ENCODE data around the gene USP17L28.
"Not testable (repeated sequence)": the region's sequence is repeated elsewhere in the genome, so short reads cannot be mapped to it uniquely, and the experiment has no call there.

The USP17L28 gene

GRCh38 chr4:9348593-9348992 is at the start of gene USP17L28:
Gene USP17L28, plus strand, starts transcription at chr4:9348893. Its CDS starts 0 bp downstream, at chr4:9348893.
- not testable (repeated sequence) for H3K27ac ChIP-seq, H3K4me3 ChIP-seq

- not testable (repeated sequence) for H3K4me3 ChIP-seq, H3K27ac ChIP-seq
These were observed 24.5 kb upstream of the USP17L28 start for GRCh38 chr4:9324191-9324590.

DNA sequence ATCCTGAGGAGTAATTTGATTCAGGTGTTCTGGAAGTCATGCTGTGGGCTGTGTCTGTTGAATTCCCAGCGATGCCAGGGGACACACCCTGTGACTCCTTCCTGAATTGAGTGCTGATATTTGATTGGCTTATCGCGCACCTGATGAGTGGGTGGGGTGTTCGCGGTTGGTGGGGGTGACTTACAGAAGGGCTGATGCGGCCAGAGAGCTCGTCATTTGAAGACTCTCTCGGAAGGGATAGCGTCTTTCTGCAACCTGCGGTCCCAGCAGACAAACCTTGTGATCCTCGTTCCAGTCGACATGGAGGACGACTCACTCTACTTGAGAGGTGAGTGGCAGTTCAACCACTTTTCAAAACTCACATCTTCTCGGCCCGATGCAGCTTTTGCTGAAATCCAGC is 23.8 kb upstream of the USP17L28 start, which contains the start of gene USP17L24:
Gene USP17L24, plus strand, starts transcription at position 301 of the 400 bp plus-strand sequence. Its CDS starts 0 bp downstream, at position 301.
- H3K4me3 ChIP-seq, H3K27ac ChIP-seq: not testable (repeated sequence)

DNA sequence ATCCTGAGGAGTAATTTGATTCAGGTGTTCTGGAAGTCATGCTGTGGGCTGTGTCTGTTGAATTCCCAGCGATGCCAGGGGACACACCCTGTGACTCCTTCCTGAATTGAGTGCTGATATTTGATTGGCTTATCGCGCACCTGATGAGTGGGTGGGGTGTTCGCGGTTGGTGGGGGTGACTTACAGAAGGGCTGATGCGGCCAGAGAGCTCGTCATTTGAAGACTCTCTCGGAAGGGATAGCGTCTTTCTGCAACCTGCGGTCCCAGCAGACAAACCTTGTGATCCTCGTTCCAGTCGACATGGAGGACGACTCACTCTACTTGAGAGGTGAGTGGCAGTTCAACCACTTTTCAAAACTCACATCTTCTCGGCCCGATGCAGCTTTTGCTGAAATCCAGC is 19.1 kb upstream of the USP17L28 start, which contains the start of gene USP17L25:
Gene USP17L25, plus strand, starts transcription at position 301 of the 400 bp plus-strand sequence. Its CDS starts 0 bp downstream, at position 301.
- not testable (repeated sequence) for H3K4me3 ChIP-seq, H3K27ac ChIP-seq

GRCh38 chr4:9334358-9334757 is 14.3 kb upstream of the USP17L28 start, which contains the start of gene USP17L26:
Gene USP17L26, plus strand, starts transcription at chr4:9334658. Its CDS starts 0 bp downstream, at chr4:9334658.
- H3K4me3 ChIP-seq, H3K27ac ChIP-seq: not testable (repeated sequence)

DNA sequence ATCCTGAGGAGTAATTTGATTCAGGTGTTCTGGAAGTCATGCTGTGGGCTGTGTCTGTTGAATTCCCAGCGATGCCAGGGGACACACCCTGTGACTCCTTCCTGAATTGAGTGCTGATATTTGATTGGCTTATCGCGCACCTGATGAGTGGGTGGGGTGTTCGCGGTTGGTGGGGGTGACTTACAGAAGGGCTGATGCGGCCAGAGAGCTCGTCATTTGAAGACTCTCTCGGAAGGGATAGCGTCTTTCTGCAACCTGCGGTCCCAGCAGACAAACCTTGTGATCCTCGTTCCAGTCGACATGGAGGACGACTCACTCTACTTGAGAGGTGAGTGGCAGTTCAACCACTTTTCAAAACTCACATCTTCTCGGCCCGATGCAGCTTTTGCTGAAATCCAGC is 9.6 kb upstream of the USP17L28 start, which contains the start of gene USP17L5:
Gene USP17L5, plus strand, starts transcription at position 301 of the 400 bp plus-strand sequence. Its CDS starts 0 bp downstream, at position 301.
- not testable (repeated sequence) for H3K27ac ChIP-seq

DNA sequence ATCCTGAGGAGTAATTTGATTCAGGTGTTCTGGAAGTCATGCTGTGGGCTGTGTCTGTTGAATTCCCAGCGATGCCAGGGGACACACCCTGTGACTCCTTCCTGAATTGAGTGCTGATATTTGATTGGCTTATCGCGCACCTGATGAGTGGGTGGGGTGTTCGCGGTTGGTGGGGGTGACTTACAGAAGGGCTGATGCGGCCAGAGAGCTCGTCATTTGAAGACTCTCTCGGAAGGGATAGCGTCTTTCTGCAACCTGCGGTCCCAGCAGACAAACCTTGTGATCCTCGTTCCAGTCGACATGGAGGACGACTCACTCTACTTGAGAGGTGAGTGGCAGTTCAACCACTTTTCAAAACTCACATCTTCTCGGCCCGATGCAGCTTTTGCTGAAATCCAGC is 4.8 kb upstream of the USP17L28 start, which contains the start of gene USP17L27:
Gene USP17L27, plus strand, starts transcription at position 301 of the 400 bp plus-strand sequence. Its CDS starts 0 bp downstream, at position 301.
- not testable (repeated sequence) for H3K4me3 ChIP-seq, H3K27ac ChIP-seq

More for the DNA sequence above, 9.6 kb upstream of the USP17L28 start, which contains the start of gene USP17L5:
- H3K4me3 ChIP-seq = not testable (repeated sequence)

GRCh38 chr4:9350866-9351265 is 2.2 kb downstream of the USP17L28 start:
- H3K4me3 ChIP-seq, H3K27ac ChIP-seq: not testable (repeated sequence)

- H3K4me3 ChIP-seq, H3K27ac ChIP-seq: not testable (repeated sequence)
These were observed 4.6 kb downstream of the USP17L28 start, which contains the start of gene USP17L29 for GRCh38 chr4:9353338-9353737. Gene USP17L29, plus strand, starts transcription at chr4:9353638. Its CDS starts 0 bp downstream, at chr4:9353638.

DNA sequence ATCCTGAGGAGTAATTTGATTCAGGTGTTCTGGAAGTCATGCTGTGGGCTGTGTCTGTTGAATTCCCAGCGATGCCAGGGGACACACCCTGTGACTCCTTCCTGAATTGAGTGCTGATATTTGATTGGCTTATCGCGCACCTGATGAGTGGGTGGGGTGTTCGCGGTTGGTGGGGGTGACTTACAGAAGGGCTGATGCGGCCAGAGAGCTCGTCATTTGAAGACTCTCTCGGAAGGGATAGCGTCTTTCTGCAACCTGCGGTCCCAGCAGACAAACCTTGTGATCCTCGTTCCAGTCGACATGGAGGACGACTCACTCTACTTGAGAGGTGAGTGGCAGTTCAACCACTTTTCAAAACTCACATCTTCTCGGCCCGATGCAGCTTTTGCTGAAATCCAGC is 14.1 kb downstream of the USP17L28 start, which contains the start of gene USP17L30:
Gene USP17L30, plus strand, starts transcription at position 301 of the 400 bp plus-strand sequence. Its CDS starts 0 bp downstream, at position 301.
- H3K4me3 ChIP-seq, H3K27ac ChIP-seq: not testable (repeated sequence)

- not testable (repeated sequence) for H3K27ac ChIP-seq
These were observed 31.2 kb downstream of the USP17L28 start for GRCh38 chr4:9379881-9380280.

DNA sequence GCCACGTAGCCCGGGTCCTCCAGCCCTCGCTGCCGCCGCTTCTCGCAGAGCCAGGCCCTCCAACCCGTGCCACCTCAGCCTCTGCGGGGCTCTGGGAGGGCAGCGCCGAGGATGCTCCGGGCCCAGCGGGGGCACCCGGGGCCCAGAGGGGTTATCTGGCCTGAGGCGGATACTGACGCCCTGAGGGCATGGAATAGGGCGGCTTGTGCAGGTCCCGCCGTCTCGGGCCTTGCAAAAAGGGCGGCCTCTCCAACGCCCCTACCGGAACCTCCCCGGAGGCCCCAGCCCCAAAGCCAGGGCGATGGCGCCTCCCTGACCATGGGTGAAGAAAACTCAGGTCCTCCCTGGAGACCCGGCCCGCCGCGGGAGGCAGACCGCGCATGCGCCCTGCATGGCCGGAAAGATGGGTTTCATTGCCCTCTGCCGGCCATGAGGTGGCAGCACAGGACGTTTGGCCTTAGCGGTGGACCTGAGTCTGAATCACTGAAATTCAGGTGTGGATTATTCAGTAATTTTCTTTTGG is 32.4 kb downstream of the USP17L28 start:
- H3K4me3 ChIP-seq = peak overlapping the region; percentile 21 to 39 (median 29)
- H3K27ac ChIP-seq = not testable (repeated sequence)

More at GRCh38 chr4:9379881-9380280, 31.2 kb downstream of the USP17L28 start:
- H3K4me3 ChIP-seq = not testable (repeated sequence)

DNA sequence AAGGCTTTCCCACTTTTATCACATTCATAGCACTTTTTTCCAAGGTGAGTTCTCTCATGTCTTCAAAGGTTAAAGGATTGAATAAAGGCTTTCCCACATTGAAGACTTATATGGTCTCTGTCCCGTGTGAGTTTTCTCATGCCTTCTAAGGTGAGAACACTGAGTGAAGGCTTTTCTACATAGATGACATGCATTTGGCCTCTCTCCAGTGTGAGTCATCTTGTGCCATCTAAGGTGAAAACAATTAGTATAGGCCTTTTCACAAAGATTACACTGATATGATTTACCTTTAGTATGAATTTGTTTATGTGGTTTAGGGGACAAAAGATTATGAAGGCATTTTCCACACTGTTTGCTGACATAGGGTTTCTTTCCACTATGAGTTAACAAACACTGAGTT is 35.4 kb downstream of the USP17L28 start:
- Histone ChIP-seq H3K27ac (no peak overlapping the region), H3K4me3 (no peak overlapping the region)

DNA sequence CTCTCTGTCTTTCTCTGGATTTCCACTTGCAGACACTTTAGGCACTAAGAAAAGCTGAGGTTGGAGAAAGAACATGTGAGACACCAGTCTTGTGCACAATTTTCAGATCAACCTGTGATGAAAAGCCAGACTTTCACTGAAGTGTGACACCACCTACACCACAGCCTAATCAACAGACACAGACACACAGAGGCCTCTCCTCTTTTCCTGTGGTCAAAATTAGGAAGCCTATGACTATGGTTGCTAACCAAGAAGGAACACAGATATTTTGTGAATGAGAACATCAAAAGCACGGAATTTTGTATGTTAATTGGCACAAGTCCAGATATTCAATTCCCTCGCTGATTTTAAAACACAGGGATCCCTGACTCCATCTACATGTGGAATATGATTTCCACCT is 40.3 kb downstream of the USP17L28 start:
- not testable (repeated sequence) for H3K4me3 ChIP-seq, H3K27ac ChIP-seq
